Lower lobe of right lung (tissue), 2 donors: ENCODE data around the gene CCR5. TPM values are rescaled to one million over a fixed set of nuclear protein-coding genes. Genes with fewer than 3 reads are reported as not detected.
A peak's percentile ranks its signal among the peaks of the same experiment; 100 is the strongest.

Source experiments
- ATAC-seq, 2 donors: fragments of 200-7000 bp; cut with Tn5 transposase; one replicate each; pipeline ENCODE4 v1.9.1; 2020 to 2022; ENCODE audit warnings: mild to moderate bottlenecking in 2 of 2, moderate library complexity in 2 of 2
- DNase-seq: peaks from one replicate; pipeline ENCODE4 v3.0.0-alpha.2; 2020
- H3K27ac ChIP-seq: fragments of 200-600 bp; one replicate; pipeline ENCODE4 v1.8.0; 2022
- H3K27me3 ChIP-seq: fragments of 200-600 bp; one replicate; pipeline ENCODE4 v1.8.0; 2022; ENCODE audit warnings: low read depth
- H3K36me3 ChIP-seq: fragments of 200-600 bp; one replicate; pipeline ENCODE4 v1.8.0; 2022; ENCODE audit warnings: mild to moderate bottlenecking
- H3K4me1 ChIP-seq: fragments of 200-600 bp; one replicate; pipeline ENCODE4 v1.8.0; 2022
- H3K4me3 ChIP-seq: fragments of 200-600 bp; one replicate; pipeline ENCODE4 v1.8.0; 2022; ENCODE audit warnings: mild to moderate bottlenecking
- H3K9me3 ChIP-seq: fragments of 200-600 bp; one replicate; pipeline ENCODE4 v1.8.0; 2022
- intact Hi-C: fragments of 100-400 bp; cut with DNase I; formaldehyde crosslinking; loops from one replicate; pipeline ENCODE4 v1.11.0; 2022
- total RNA-seq: library from RNA; stranded (reverse); fragmentation: NEBNext Ultra II Directional; extraction: Animal tissue kit (Norgen Biotek cat#: 25700); gene quantifications from one replicate; pipeline ENCODE4 v1.2.1, GENCODE V29; 2021
- TF ChIP-seq, protein P1 (sequence below): fragments of 200-600 bp; IDR thresholded peaks from one replicate; pipeline ENCODE4 v1.8.0; 2022; ENCODE audit warnings: antibody characterized with exemption, mild to moderate bottlenecking
- donor health status: DM: no; HTN: yes; CAD: no; lungs with severe emphysema.

CCR5 gene
- total RNA-seq, 1 donor from 2014 or later, result 5.3 TPM

DNA sequence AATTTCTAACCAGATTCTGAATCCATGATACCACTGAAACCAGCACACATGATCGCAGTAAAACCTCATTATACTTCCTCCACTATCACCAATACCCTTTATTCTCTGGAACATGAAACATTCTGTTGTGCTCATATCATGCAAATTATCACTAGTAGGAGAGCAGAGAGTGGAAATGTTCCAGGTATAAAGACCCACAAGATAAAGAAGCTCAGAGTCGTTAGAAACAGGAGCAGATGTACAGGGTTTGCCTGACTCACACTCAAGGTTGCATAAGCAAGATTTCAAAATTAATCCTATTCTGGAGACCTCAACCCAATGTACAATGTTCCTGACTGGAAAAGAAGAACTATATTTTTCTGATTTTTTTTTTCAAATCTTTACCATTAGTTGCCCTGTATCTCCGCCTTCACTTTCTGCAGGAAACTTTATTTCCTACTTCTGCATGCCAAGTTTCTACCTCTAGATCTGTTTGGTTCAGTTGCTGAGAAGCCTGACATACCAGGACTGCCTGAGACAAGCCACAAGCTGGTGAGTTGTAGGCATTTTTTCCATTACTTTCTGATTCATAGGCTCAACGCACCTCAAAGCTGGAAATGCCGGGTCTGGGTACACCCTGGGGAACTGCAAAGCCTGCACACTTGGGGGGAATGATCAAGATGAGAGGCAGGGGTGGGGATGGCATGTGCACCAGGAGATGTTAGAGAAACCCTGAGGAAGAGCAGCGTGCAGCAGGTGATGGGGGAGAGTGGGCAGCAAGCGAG, 16.9 kb upstream of the CCR5 start, which contains the start of gene CCR2:
TSS of gene CCR2 (plus strand) at position 465 of the 764 bp plus-strand sequence. CDS start 3,417 bp downstream, outside the sequence.
- Histone ChIP-seq H3K4me3 (peak within 1 kb of the TSS; percentile 38), H3K36me3 (no peaks in the 10 kb centered on the region), H3K9me3 (no peaks in the 10 kb centered on the region), H3K4me1 (no peaks in the 10 kb centered on the region), H3K27me3 (no peaks in the 10 kb centered on the region), H3K27ac (peak within 1 kb of the TSS; percentile 53)
- intact Hi-C loops, result no loop called here
- peak in 1 of 2 donors; percentile 34 for ATAC-seq
- no peak for DNase-seq
- TF ChIP-seq, protein P1, sequence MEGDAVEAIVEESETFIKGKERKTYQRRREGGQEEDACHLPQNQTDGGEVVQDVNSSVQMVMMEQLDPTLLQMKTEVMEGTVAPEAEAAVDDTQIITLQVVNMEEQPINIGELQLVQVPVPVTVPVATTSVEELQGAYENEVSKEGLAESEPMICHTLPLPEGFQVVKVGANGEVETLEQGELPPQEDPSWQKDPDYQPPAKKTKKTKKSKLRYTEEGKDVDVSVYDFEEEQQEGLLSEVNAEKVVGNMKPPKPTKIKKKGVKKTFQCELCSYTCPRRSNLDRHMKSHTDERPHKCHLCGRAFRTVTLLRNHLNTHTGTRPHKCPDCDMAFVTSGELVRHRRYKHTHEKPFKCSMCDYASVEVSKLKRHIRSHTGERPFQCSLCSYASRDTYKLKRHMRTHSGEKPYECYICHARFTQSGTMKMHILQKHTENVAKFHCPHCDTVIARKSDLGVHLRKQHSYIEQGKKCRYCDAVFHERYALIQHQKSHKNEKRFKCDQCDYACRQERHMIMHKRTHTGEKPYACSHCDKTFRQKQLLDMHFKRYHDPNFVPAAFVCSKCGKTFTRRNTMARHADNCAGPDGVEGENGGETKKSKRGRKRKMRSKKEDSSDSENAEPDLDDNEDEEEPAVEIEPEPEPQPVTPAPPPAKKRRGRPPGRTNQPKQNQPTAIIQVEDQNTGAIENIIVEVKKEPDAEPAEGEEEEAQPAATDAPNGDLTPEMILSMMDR, result no peak

DNA sequence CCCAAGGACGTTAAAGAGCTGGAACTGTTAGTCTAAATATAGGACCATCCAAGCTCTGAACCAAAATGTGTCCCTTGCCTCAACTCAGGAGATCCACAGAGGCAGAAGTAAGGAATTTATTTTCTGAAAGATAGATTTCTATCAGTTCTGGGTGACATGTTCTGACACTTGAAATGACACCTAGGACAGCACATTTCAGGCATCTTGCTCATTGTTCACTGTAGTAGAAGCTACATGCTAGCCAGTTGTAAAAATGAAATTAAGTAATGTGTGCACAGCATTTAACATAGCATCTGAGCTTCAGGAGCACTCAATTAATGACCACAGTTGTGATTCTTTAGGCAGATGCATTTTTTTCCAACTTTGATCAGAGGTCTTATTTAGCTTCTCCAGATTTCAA, 16.3 kb upstream of the CCR5 start:
- TF ChIP-seq, protein P1, result no peak
- ATAC-seq, result no peak
- no peaks in the 10 kb centered on the region for H3K36me3 ChIP-seq
- H3K9me3 ChIP-seq, result no peaks in the 10 kb centered on the region
- peaks cover 5% of the 10 kb centered on the region for H3K4me1 ChIP-seq
- no peaks in the 10 kb centered on the region for H3K27me3 ChIP-seq
- H3K4me3 ChIP-seq, result peak overlapping the region; percentile 38
- H3K27ac ChIP-seq, result peak overlapping the region; percentile 53
- no peak for DNase-seq
- intact Hi-C loops, result no loop called here

DNA sequence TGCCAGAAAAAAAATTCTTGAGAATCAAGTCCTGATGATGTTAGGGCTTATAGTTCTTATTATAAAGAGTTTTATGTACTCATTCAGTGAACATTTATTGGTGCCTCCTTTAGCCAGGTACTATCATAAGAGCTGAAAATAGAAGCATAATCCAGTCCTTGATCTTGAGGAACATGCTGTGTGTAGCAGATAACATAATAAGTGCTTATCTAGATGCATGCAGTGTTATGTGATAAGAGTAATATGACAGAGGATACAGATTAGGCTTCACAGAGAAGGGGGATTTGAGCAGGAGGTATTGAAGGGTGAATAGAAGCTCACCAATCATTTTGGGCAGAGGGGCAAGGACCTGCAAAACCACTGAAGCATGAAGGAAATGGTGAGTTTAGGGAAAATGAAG, 15.8 kb upstream of the CCR5 start:
- no peaks in the 10 kb centered on the region for H3K27me3 ChIP-seq
- intact Hi-C loops, result no loop called here
- H3K36me3 ChIP-seq, result no peaks in the 10 kb centered on the region
- peak overlapping the region; percentile 38 for H3K4me3 ChIP-seq
- ATAC-seq (no peak), DNase-seq (no peak)
- no peaks in the 10 kb centered on the region for H3K9me3 ChIP-seq
- TF ChIP-seq, protein P1, result no peak
- peaks cover 10% of the 10 kb centered on the region for H3K4me1 ChIP-seq
- peak overlapping the region; percentile 53 for H3K27ac ChIP-seq

DNA sequence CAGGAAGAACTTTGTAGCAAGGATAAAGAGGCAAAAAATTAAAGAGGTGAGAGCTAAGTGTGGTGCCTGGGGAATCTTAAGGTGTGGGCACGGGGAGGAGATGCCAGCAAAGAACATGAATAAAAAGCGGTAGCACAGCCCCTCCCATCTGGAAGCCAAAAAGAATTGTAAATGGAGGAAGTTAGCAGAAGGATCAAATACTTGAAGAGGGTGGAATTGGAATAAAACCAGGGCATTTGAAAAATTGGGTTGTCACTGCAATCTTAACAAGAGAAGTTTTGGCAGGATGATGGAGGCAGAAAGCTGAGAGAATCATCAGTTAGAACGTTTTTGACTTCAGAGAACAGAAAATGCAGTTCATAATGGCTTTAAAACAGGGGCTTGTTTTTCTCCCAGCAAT, 14.5 kb upstream of the CCR5 start:
- Histone ChIP-seq H3K9me3 (no peaks in the 10 kb centered on the region), H3K27ac (no peak overlapping the region), H3K36me3 (no peaks in the 10 kb centered on the region), H3K4me3 (peak overlapping the region; percentile 38), H3K27me3 (no peaks in the 10 kb centered on the region), H3K4me1 (peaks cover 23% of the 10 kb centered on the region)
- no peak for ATAC-seq
- intact Hi-C loops, result no loop called here
- DNase-seq, result no peak
- TF ChIP-seq, protein P1, result no peak

DNA sequence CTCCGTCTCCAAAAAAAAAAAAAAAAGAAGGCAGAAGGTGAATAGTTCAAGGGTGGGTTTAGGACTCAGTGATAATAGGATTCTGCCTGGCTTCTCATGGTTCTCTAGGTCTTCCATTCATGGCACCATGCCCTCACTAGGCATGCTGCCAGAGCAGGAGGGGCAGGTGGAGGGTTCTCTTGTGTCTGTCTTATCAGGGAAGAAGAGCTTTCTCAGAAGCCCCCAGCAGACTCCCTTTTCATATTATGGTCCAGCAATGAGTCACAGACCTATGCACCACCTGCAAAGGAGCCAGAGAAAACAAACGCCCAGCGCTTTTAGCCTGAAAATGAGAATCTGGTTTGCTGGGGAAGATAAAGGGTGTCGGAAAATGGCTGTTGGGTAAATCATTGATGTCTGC, 13.8 kb upstream of the CCR5 start:
- H3K27ac ChIP-seq, result no peak overlapping the region
- H3K27me3 ChIP-seq, result no peaks in the 10 kb centered on the region
- TF ChIP-seq, protein P1, result no peak
- H3K36me3 ChIP-seq, result no peaks in the 10 kb centered on the region
- peaks cover 30% of the 10 kb centered on the region for H3K4me1 ChIP-seq
- no peak for ATAC-seq
- no peaks in the 10 kb centered on the region for H3K9me3 ChIP-seq
- intact Hi-C loops, result no loop called here
- H3K4me3 ChIP-seq, result peak overlapping the region; percentile 38
- no peak for DNase-seq
